Loucy (cell line): Measurements from ENCODE around the gene DIS3.

ENCODE experiments used
- CTCF ChIP-seq: fragments of 200-600 bp; sonication (generic); conservative IDR thresholded peaks from 2 replicates; pipeline ENCODE4 v1.5.1; 2014; ENCODE audit warnings: mild to moderate bottlenecking, antibody characterized with exemption, low read length
- EZH2phosphoT487 ChIP-seq: fragments of 200-600 bp; IDR thresholded peaks from 2 replicates; pipeline ENCODE4 v1.6.1; 2018; ENCODE audit warnings: antibody characterized with exemption, mild to moderate bottlenecking, moderate library complexity, borderline replicate concordance

GRCh38 chr13:72745260-72745659 is 36.4 kb downstream of the DIS3 start:
- TF ChIP-seq CTCF (no peak), EZH2phosphoT487 (no peak)
